HUES48 (cell line): ENCODE measurements around the gene HBZ.
"Not testable (repeated sequence)": the region's sequence is repeated elsewhere in the genome, so short reads cannot be mapped to it uniquely, and the experiment has no call there.

Experiments
- H3K27ac ChIP-seq: one replicate; pipeline ENCODE4 v1.7.0; 2013; ENCODE audit warnings: low read depth, low read length, inconsistent platforms
- H3K27me3 ChIP-seq: 2 replicates; pipeline ENCODE4 v1.6.1; 2013; ENCODE audit warnings: mild to moderate bottlenecking, low read length; ENCODE audit not compliant: control insufficient read depth, insufficient read depth
- H3K36me3 ChIP-seq: 2 replicates; pipeline ENCODE4 v1.6.1; 2013; ENCODE audit warnings: low read length; ENCODE audit not compliant: control insufficient read depth, insufficient read depth
- H3K4me1 ChIP-seq: 2 replicates; pipeline ENCODE4 v1.6.1; 2013; ENCODE audit warnings: mild to moderate bottlenecking, low read length; ENCODE audit not compliant: control insufficient read depth, insufficient read depth
- H3K4me3 ChIP-seq: 2 replicates; pipeline ENCODE4 v1.5.1; 2013; ENCODE audit warnings: mild to moderate bottlenecking, low read depth, low read length
- H3K9ac ChIP-seq: 2 replicates; pipeline ENCODE4 v1.6.1; 2013; ENCODE audit warnings: mild to moderate bottlenecking, low read depth, low read length, moderate library complexity
- H3K9me3 ChIP-seq: 2 replicates; pipeline ENCODE4 v1.6.1; 2013; ENCODE audit warnings: low read length; ENCODE audit not compliant: control insufficient read depth, insufficient read depth

HBZ gene

GRCh38 chr16:204046-204445, 51.6 kb downstream of the HBZ start:
- not testable (repeated sequence) for H3K27me3 ChIP-seq, H3K9ac ChIP-seq, H3K9me3 ChIP-seq, H3K27ac ChIP-seq, H3K4me1 ChIP-seq, H3K4me3 ChIP-seq
- peaks cover 84% of the 10 kb centered on the region for H3K36me3 ChIP-seq
